ENCODE measurements around the gene TASOR2. TPM values are rescaled to one million over a fixed set of nuclear protein-coding genes. Genes with fewer than 3 reads are reported as not detected.

The TASOR2 gene
- total RNA-seq, 1 experiment from 2014 or later, result 67.3 TPM

DNA sequence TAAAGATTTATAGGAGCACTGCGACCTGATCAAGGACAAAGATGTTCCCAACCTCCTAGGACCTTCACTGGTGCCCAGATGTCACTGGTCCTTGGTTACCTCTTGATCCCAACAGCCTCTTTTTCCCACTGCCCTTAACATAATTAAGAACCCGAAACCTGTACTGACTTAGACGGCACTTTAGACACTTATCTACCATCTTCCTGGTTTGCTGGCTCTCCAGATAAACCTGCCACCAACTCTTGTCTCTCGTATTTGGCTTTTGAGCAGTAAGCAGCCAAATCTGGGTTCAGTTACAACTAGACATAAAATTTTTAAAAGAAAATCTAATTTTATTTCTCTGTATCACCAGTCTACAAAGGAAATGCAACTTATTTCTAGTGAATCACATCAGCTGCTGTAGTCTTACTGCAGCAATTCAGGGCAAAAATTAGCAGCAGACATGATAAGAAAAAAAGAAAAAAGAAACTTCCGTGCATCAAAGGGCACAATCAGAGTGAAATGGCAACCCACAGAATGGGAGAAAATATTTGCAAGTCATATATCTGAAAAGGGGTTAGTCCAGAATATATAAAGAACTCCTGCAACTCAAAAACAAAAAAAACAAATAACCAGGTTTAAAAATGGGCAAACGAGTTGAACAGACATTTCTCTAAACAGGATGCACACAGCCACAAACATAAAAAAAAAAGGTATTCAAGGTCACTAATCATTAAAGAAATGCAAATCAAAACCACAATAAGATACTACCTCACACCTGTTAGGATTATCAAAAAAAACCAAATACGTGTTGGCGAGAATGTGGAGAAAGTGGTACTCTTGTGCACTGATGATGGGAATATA lies 27.7 kb upstream of the TASOR2 start:
- no peaks in the 10 kb centered on the region for H3K9me3 Mint-ChIP-seq
- no peak overlapping the region for H3K4me3 Mint-ChIP-seq
- DNase-seq (ENCODE audit: low spot score) (no peak), ATAC-seq (no peak)
- no peaks in the 10 kb centered on the region for H3K27me3 Mint-ChIP-seq (ENCODE audit: low read depth)
- no peaks in the 10 kb centered on the region for H3K36me3 Mint-ChIP-seq
- peaks cover 48% of the 10 kb centered on the region for H3K4me1 Mint-ChIP-seq
- POLR2A ChIA-PET, result no interaction called here
- TF ChIP-seq RELA (CRISPR knock-in tag; IDR thresholded peaks at IDR 0.05; ENCODE audit: borderline replicate concordance), result no peak
- no peak for TF ChIP-seq ZNF423 (CRISPR knock-in tag; IDR thresholded peaks at IDR 0.05)
- TF ChIP-seq, protein P1, sequence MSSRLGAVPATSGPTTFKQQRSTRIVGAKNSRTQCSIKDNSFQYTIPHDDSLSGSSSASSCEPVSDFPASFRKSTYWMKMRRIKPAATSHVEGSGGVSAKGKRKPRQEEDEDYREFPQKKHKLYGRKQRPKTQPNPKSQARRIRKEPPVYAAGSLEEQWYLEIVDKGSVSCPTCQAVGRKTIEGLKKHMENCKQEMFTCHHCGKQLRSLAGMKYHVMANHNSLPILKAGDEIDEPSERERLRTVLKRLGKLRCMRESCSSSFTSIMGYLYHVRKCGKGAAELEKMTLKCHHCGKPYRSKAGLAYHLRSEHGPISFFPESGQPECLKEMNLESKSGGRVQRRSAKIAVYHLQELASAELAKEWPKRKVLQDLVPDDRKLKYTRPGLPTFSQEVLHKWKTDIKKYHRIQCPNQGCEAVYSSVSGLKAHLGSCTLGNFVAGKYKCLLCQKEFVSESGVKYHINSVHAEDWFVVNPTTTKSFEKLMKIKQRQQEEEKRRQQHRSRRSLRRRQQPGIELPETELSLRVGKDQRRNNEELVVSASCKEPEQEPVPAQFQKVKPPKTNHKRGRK (CRISPR knock-in tag; IDR thresholded peaks at IDR 0.05; ENCODE audit: borderline replicate concordance), result no peak
- TF ChIP-seq, protein P2, sequence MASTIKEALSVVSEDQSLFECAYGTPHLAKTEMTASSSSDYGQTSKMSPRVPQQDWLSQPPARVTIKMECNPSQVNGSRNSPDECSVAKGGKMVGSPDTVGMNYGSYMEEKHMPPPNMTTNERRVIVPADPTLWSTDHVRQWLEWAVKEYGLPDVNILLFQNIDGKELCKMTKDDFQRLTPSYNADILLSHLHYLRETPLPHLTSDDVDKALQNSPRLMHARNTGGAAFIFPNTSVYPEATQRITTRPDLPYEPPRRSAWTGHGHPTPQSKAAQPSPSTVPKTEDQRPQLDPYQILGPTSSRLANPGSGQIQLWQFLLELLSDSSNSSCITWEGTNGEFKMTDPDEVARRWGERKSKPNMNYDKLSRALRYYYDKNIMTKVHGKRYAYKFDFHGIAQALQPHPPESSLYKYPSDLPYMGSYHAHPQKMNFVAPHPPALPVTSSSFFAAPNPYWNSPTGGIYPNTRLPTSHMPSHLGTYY (CRISPR knock-in tag; IDR thresholded peaks at IDR 0.05), result no peak
- no peak for TF ChIP-seq TP53 (CRISPR knock-in tag; IDR thresholded peaks at IDR 0.05)
- TF ChIP-seq, protein P3, sequence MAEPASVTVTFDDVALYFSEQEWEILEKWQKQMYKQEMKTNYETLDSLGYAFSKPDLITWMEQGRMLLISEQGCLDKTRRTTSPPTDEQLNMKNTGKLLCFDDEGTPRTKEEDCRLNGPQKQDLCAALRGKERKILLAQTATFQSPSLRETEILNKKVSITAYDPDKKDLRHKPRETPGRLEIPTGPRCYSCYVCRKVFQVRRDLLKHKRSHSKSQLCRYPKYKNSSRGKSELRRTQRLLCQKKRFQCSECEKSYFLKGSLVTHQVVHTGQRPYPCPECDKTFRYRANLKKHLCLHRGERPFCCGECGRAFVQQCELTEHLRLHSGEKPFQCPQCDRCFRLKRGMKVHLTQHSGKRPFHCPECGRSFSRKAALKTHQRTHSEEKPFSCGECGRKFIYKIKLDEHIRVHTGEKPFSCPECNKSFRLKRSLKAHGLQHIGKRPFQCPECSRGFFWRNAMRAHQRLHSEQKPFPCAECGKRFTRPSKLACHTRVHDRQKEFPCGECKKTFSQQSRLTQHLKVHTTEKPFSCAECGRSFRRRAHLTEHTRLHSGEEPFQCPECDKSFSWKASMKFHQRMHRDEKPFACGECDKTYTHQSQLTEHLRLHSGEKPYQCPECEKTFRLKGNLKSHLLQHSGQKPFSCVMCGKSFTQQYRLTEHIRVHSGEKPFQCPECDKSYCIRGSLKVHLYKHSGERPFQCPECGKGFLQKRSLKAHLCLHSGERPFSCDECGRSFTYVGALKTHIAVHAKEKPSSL (CRISPR knock-in tag; conservative IDR thresholded peaks at IDR 0.05), result no peak
- no peak for TF ChIP-seq FOXP4 (CRISPR knock-in tag; IDR thresholded peaks at IDR 0.05)
- no peak for TF ChIP-seq USF2 (CRISPR knock-in tag; IDR thresholded peaks at IDR 0.05)
- TF ChIP-seq, protein P4, sequence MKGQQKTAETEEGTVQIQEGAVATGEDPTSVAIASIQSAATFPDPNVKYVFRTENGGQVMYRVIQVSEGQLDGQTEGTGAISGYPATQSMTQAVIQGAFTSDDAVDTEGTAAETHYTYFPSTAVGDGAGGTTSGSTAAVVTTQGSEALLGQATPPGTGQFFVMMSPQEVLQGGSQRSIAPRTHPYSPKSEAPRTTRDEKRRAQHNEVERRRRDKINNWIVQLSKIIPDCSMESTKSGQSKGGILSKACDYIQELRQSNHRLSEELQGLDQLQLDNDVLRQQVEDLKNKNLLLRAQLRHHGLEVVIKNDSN (CRISPR knock-in tag; IDR thresholded peaks at IDR 0.05), result no peak
- TF ChIP-seq RORB (CRISPR knock-in tag; IDR thresholded peaks at IDR 0.05), result no peak
- no peak for TF ChIP-seq FOXK1 (CRISPR knock-in tag; IDR thresholded peaks at IDR 0.05)
- TF ChIP-seq, protein P5, sequence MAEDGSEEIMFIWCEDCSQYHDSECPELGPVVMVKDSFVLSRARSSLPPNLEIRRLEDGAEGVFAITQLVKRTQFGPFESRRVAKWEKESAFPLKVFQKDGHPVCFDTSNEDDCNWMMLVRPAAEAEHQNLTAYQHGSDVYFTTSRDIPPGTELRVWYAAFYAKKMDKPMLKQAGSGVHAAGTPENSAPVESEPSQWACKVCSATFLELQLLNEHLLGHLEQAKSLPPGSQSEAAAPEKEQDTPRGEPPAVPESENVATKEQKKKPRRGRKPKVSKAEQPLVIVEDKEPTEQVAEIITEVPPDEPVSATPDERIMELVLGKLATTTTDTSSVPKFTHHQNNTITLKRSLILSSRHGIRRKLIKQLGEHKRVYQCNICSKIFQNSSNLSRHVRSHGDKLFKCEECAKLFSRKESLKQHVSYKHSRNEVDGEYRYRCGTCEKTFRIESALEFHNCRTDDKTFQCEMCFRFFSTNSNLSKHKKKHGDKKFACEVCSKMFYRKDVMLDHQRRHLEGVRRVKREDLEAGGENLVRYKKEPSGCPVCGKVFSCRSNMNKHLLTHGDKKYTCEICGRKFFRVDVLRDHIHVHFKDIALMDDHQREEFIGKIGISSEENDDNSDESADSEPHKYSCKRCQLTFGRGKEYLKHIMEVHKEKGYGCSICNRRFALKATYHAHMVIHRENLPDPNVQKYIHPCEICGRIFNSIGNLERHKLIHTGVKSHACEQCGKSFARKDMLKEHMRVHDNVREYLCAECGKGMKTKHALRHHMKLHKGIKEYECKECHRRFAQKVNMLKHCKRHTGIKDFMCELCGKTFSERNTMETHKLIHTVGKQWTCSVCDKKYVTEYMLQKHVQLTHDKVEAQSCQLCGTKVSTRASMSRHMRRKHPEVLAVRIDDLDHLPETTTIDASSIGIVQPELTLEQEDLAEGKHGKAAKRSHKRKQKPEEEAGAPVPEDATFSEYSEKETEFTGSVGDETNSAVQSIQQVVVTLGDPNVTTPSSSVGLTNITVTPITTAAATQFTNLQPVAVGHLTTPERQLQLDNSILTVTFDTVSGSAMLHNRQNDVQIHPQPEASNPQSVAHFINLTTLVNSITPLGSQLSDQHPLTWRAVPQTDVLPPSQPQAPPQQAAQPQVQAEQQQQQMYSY (CRISPR knock-in tag; IDR thresholded peaks at IDR 0.05), result no peak
- no peak for TF ChIP-seq ATF3 (CRISPR knock-in tag; conservative IDR thresholded peaks at IDR 0.05)
- no peak for TF ChIP-seq ZNF671 (CRISPR knock-in tag; IDR thresholded peaks at IDR 0.05)
- TF ChIP-seq NR3C1 (CRISPR knock-in tag; conservative IDR thresholded peaks at IDR 0.05; ENCODE audit: low read depth), result no peak
- TF ChIP-seq EMX1 (CRISPR knock-in tag; IDR thresholded peaks at IDR 0.05), result no peak
- TF ChIP-seq ZNF281 (CRISPR knock-in tag; IDR thresholded peaks at IDR 0.05), result no peak
- CTCF ChIA-PET, result interaction anchor here (2.0 kb wide), 1 partner anchor 27 kb away, joined by 4 read pairs; no protein-coding TSS in a partner anchor
- H3K27ac Mint-ChIP-seq, result peak overlapping the region; percentile 10; the same call in 1 of the 2 replicates

All from WTC11 (cell line).